ENCODE measurements around the gene WFDC2. TPM values are rescaled to one million over a fixed set of nuclear protein-coding genes. Genes with fewer than 3 reads are reported as not detected.

The WFDC2 gene
- total and polyA plus RNA-seq, 10 of the 15 experiments (the other 5 are each of a cell fraction or from before 2014, with no cell fraction given): 0.13 TPM; not detected in 9

- Histone ChIP-seq H3K4me3 (no peak overlapping the region), H2AFZ (ENCODE audit: control insufficient read depth, low read depth, low read length) (no peak overlapping the region), H3K4me2 (ENCODE audit: control insufficient read depth, insufficient read depth) (no peak overlapping the region), H3K9ac (ENCODE audit: control insufficient read depth, insufficient read depth, low read length) (no peak overlapping the region), H3K27me3 (replicated peaks in 1 of 2; ENCODE audit: control insufficient read depth in 2 of 2, insufficient read depth in 2 of 2, low read length in 1 of 2) (peaks cover 2 to 3% of the 10 kb centered on the region in 2 experiments; a peak in 3 of 4 replicates), H3K36me3 (ENCODE audit: control insufficient read depth in 2 of 2, insufficient read depth in 2 of 2, low read length in 1 of 2) (no peaks in the 10 kb centered on the region), H3K79me2 (ENCODE audit: control insufficient read depth, insufficient read depth, low read length) (no peaks in the 10 kb centered on the region), H4K20me1 (ENCODE audit: control insufficient read depth, insufficient read depth) (no peaks in the 10 kb centered on the region), H3K27ac (ENCODE audit: control insufficient read depth, insufficient read depth) (no peak overlapping the region), H3K4me1 (ENCODE audit: control insufficient read depth, insufficient read depth, low read length) (no peaks in the 10 kb centered on the region), H3K9me3 (replicated peaks; ENCODE audit: control insufficient read depth, insufficient read depth, low read length) (no peaks in the 10 kb centered on the region)
- DNase-seq (ENCODE audit: low read depth, low spot score) (no peak), ATAC-seq (no peak), FAIRE-seq (no peak)
- ChIA-PET CTCF (interaction anchor here (0.7 to 1.4 kb wide), 5 partner anchors 26 to 286 kb away, joined by 3 to 7 read pairs (median 4); no protein-coding TSS in a partner anchor), POLR2A (no interaction called here), SMC1A (ENCODE audit: uncharacterized antibody, unreplicated experiment) (interaction anchor here (1.0 kb wide), 1 partner anchor 286 kb away, joined by 3 read pairs; no protein-coding TSS in a partner anchor), RAD21 (ENCODE audit: unreplicated experiment) (no interaction called here)
- in situ Hi-C loops (cut with MboI) (no loop called here), intact Hi-C loops (cut with micrococcal nuclease; ENCODE audit: unreplicated experiment) (no loop called here)
- TF ChIP-seq MLLT1 (IDR thresholded peaks at IDR 0.05): no peak
- TF ChIP-seq ZNF217 (IDR thresholded peaks at IDR 0.05): no peak
- no peak for TF ChIP-seq ESRRA (IDR thresholded peaks at IDR 0.05; ENCODE audit: low read length)
- TF ChIP-seq ZBTB4 (CRISPR knock-in tag; IDR thresholded peaks at IDR 0.05): no peak
- TF ChIP-seq KLF5 (IDR thresholded peaks at IDR 0.05; ENCODE audit: partially characterized antibody): no peak
- no peak for TF ChIP-seq SP1 (IDR thresholded peaks at IDR 0.05; ENCODE audit: low read depth, low read length)
- no peak for TF ChIP-seq RELB (IDR thresholded peaks at IDR 0.05; ENCODE audit: low read depth)
- no peak for TF ChIP-seq PAX5 (IDR thresholded peaks at IDR 0.05; ENCODE audit: borderline replicate concordance, low read depth, low read length)
- no peak for TF ChIP-seq STAT1 (conservative IDR thresholded peaks at IDR 0.05)
- 23% methylated on average over 6 of the region's 6 CpGs for WGBS (ENCODE audit: insufficient coverage, insufficient replicate concordance, low lambda C conversion rate, missing lambda C conversion rate)
- no TSS peak for BruUV-seq (replicated peaks)
Measured at GRCh38 chr20:45484676-45485075, 15.1 kb downstream of the WFDC2 start.
